GM12892 (cell line): Measurements from ENCODE around the gene CAB39L.

ENCODE experiments used
- POLR2AphosphoS5 ChIP-seq: IDR thresholded peaks from 2 replicates; pipeline ENCODE4 v1.6.1; 2011; ENCODE audit warnings: low read depth, low read length, control low read depth
- TAF1 ChIP-seq: IDR thresholded peaks from 2 replicates; pipeline ENCODE4 v1.6.1; 2011; ENCODE audit warnings: low read depth, mild to moderate bottlenecking, control low read depth, low read length, borderline replicate concordance

- TF ChIP-seq TAF1: no peak
- no peak for TF ChIP-seq POLR2AphosphoS5
These were observed 44.7 kb upstream of the CAB39L start for GRCh38 chr13:49488563-49488962.
